AG04450 (cell line): Measurements from ENCODE around the gene GPX5. TPM values are rescaled to one million over a fixed set of nuclear protein-coding genes. Genes with fewer than 3 reads are reported as not detected.

Experiments
- CTCF ChIA-PET: fragments of 300-600, 350-600 bp; formaldehyde crosslinking; extraction: SDS; loops from one replicate; lab custom pipeline; 2022; ENCODE audit warnings: antibody characterized with exemption, inconsistent platforms; lab: Charles Lee
- POLR2A ChIA-PET: fragments of 350-600 bp; formaldehyde crosslinking; extraction: SDS; loops from one replicate; lab custom pipeline; 2021; ENCODE audit warnings: antibody characterized with exemption, inconsistent platforms; lab: Yijun Ruan, JAX
- DNase-seq: peaks from one replicate; pipeline ENCODE4 v3.0.0-alpha.2; 2011; ENCODE audit warnings: low read depth, low spot score
- H3K27ac ChIP-seq: one replicate; pipeline ENCODE4 v1.5.1; 2012; ENCODE audit warnings: low read depth, low read length, control low read depth
- H3K27me3 ChIP-seq: one replicate; pipeline ENCODE4 v1.6.0; 2012; ENCODE audit warnings: low read length; ENCODE audit not compliant: control insufficient read depth, insufficient read depth
- H3K4me3 ChIP-seq: 2 replicates; pipeline ENCODE4 v1.5.1; 2011; ENCODE audit warnings: mild to moderate bottlenecking, low read depth, low read length, control low read depth
- H3K9me3 ChIP-seq: 2 replicates; pipeline ENCODE4 v1.5.1; 2012; ENCODE audit warnings: low read length; ENCODE audit not compliant: control insufficient read depth, insufficient read depth
- polyA plus RNA-seq: library from polyadenylated mRNA; depleted of rRNA; stranded (reverse); fragments of >200 nt; gene quantifications from 2 replicates; pipeline ENCODE4 v1.2.3, GENCODE V29; 2011
- TF ChIP-seq, protein P1 (sequence below): IDR thresholded peaks from 2 replicates; pipeline ENCODE4 v1.5.1; 2011; ENCODE audit warnings: low read depth, low read length, control low read depth, inconsistent platforms

GPX5 gene
- polyA plus RNA-seq, 1 experiment: not detected

DNA sequence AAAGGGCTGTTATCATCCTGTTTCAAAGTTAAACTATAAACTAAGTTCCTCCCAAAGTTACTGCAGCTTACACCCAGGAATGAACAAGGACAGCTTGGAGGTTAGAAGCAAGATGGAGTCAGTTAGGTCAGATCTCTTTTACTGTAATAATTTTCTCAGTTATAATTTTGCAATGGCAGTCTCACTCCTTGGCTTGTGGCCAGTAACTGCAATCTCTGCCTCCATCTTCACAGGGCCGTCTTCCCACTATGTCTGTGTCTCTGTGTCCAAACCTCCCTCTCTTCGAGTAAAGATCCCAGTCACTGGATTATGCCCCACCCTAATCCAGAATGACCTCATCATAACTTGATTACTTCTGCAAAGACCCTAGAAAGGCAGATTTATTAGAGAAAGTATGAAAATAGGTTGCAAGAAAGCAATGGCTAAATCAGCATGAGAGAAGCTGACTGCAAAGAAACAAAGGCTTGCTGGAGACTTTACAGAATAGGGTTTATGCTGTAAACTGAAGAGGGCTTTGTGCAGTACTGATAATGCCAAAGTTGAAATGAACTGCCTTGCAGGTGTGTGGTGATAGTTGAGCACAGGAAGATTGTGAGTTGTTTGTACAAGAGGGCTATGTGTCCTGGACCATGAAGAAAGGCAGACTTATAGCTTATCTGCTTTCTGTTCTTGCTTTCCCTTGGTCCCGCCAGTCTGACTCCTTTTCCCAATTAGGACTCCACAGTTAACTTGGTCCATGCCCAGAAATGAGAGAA lies 38.5 kb upstream of the GPX5 start:
- Histone ChIP-seq H3K27ac (no peak overlapping the region), H3K4me3 (no peak overlapping the region), H3K27me3 (no peaks in the 10 kb centered on the region), H3K9me3 (no peaks in the 10 kb centered on the region)
- DNase-seq: no peak
- TF ChIP-seq, protein P1, sequence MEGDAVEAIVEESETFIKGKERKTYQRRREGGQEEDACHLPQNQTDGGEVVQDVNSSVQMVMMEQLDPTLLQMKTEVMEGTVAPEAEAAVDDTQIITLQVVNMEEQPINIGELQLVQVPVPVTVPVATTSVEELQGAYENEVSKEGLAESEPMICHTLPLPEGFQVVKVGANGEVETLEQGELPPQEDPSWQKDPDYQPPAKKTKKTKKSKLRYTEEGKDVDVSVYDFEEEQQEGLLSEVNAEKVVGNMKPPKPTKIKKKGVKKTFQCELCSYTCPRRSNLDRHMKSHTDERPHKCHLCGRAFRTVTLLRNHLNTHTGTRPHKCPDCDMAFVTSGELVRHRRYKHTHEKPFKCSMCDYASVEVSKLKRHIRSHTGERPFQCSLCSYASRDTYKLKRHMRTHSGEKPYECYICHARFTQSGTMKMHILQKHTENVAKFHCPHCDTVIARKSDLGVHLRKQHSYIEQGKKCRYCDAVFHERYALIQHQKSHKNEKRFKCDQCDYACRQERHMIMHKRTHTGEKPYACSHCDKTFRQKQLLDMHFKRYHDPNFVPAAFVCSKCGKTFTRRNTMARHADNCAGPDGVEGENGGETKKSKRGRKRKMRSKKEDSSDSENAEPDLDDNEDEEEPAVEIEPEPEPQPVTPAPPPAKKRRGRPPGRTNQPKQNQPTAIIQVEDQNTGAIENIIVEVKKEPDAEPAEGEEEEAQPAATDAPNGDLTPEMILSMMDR: no peak
- CTCF ChIA-PET: interaction anchor here (1.6 kb wide), 1 partner anchor 20 kb away, joined by 3 read pairs; no protein-coding TSS in a partner anchor
- POLR2A ChIA-PET: no interaction called here

DNA sequence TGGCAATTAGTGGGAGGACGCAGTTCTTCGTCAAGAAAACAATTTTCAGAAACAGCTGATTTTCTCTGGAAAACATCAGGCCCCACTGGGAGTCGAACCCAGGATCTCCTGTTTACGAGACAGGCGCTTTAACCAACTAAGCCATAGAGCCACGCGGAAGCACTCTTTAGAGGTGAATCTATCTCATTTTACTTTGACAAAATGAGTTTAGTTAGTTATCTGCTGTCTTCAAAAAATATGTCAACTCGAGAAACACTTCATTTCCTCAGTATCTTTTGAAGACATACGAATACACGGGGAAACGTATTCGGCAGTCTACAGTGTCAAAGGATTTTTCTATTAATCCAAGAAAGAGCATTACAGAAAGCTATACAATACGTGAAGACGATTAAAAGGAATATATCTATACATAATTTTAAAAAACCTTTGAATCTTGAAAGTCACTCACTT lies 36.7 kb upstream of the GPX5 start:
- Histone ChIP-seq H3K27me3 (no peaks in the 10 kb centered on the region), H3K9me3 (no peaks in the 10 kb centered on the region), H3K4me3 (peak overlapping the region; percentile 63), H3K27ac (peak overlapping the region; percentile 31)
- DNase-seq: peak; percentile 36
- TF ChIP-seq, protein P1: no peak
- ChIA-PET CTCF (interaction anchor here (0.7 to 1.2 kb wide), 4 partner anchors 12 to 1282 kb away, joined by 3 to 8 read pairs (median 4); no protein-coding TSS in a partner anchor), POLR2A (interaction anchor here (0.6 to 1.2 kb wide), 3 partner anchors 90 to 1398 kb away, joined by 3 to 9 read pairs (median 6); partner anchors contain the start of gene ZSCAN12)

DNA sequence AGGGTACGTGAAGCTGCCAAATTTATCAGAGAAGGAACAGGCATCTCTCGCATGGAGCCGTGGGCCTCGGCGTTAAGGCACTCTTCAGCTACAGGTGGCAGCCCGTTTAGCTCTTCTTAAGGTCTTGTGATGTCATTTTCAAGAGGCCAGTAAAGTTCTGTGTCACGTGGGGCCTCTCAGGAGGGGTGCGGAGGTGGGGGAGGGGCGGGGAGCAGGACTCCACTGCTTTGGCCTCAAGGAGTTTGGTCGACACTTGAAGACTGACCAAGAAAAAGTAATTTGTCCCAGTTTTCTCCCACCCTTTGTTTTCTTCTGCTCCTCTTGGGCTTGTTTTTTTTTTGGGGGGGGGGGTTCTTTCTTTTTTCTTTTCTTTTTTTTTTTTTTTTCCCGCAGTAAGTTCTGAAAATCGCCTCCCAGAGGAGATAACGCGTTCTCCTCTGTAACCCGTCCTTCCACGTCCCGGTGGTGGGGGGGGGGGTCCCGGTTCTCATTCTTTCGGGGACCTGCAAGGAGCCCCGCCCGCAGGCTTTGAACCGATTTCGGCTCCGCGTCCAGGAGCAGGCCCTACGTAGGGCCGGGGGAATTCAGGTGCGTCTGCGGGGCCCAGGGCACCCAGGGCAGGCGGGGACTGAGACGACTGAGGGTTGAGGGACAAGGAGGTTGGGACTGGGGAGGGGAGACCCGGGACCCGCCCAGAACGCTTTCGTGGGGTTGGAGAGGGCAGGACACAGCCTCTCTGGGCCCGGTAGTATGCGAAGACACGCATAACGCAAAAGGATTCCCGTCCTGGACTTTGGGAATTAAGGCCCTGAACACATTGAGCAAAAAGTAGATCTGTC lies 36.1 kb upstream of the GPX5 start:
- TF ChIP-seq, protein P1: no peak
- POLR2A ChIA-PET: interaction anchor here (0.6 to 1.2 kb wide), 3 partner anchors 90 to 1399 kb away, joined by 3 to 9 read pairs (median 6); partner anchors contain the start of gene ZSCAN12
- DNase-seq: peak; percentile 23
- CTCF ChIA-PET: interaction anchor here (0.7 to 1.2 kb wide), 4 partner anchors 11 to 1283 kb away, joined by 3 to 8 read pairs (median 4); no protein-coding TSS in a partner anchor
- Histone ChIP-seq H3K27ac (peak overlapping the region; percentile 57), H3K9me3 (no peaks in the 10 kb centered on the region), H3K27me3 (no peaks in the 10 kb centered on the region), H3K4me3 (peak overlapping the region; percentile 63)

DNA sequence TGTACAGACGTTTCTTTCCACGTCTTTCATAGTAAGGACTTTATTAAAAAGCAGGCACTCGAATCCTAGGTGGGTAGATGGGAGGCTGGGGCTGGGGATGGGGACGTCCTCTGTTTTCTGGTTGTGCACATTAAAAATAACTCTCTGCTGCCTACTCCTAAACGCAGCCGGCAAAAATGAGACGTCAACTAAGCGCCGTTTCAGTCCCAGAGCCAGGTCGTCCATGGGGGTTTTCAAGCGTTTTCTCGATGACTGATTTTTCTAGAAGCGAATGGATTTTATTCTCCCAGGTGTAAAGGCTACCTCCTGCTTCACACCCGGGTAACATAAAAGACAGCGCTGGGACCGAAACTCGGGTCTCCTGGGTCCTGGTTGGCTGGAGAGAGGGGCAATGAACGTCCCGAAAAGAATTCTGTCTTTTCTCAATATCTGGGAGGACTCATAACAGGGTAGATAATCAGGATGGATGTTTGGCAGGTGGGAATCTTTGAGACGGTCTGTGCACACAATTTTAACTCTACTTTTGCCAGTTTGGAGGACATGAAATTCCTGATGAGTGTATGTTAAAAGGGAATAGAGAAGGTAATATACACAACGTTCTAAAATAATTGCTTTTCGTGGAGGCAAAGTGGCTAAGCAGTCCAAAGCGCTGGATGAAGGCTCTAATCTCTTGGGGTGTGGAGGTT lies 35.3 kb upstream of the GPX5 start:
- Histone ChIP-seq H3K9me3 (no peaks in the 10 kb centered on the region), H3K4me3 (peak overlapping the region; percentile 63), H3K27ac (no peak overlapping the region), H3K27me3 (no peaks in the 10 kb centered on the region)
- TF ChIP-seq, protein P1: no peak
- DNase-seq: no peak
- POLR2A ChIA-PET: no interaction called here
- CTCF ChIA-PET: no interaction called here
